HepG2 (cell line): ENCODE data around the gene RUSF1. TPM values are rescaled to one million over a fixed set of nuclear protein-coding genes. Genes with fewer than 3 reads are reported as not detected.

ENCODE experiments used
- BRD4 ChIP-seq: sonication (generic); formaldehyde crosslinking; IDR thresholded peaks from 2 replicates; pipeline ENCODE4 v1.4.0; 2020; ENCODE audit warnings: missing genetic modification reagents
- CC2D1A ChIP-seq: sonication (generic); formaldehyde crosslinking; IDR thresholded peaks from 2 replicates; pipeline ENCODE4 v1.8.1; 2023; ENCODE audit warnings: mild to moderate bottlenecking, missing genetic modification reagents
- DBP ChIP-seq: sonication (generic); formaldehyde crosslinking; IDR thresholded peaks from 2 replicates; pipeline ENCODE4 v1.4.0; 2020; ENCODE audit warnings: missing genetic modification reagents; ENCODE audit errors: not compliant biosample characterization
- FLYWCH1 ChIP-seq: sonication (generic); formaldehyde crosslinking; IDR thresholded peaks from 2 replicates; pipeline ENCODE4 v1.8.1; 2023; ENCODE audit warnings: mild to moderate bottlenecking, missing genetic modification reagents
- FOXJ3 ChIP-seq: sonication (generic); formaldehyde crosslinking; IDR thresholded peaks from 2 replicates; pipeline ENCODE4 v1.4.0; 2020; ENCODE audit warnings: missing genetic modification reagents, mild to moderate bottlenecking, borderline replicate concordance
- HDAC6 ChIP-seq: fragments of 200-600 bp; sonication (generic); IDR thresholded peaks from 2 replicates; pipeline ENCODE4 v1.7.0; 2017; ENCODE audit warnings: mild to moderate bottlenecking, antibody characterized with exemption, low read length, low read depth
- KDM2A ChIP-seq: sonication (generic); formaldehyde crosslinking; IDR thresholded peaks from 2 replicates; pipeline ENCODE4 v1.4.0; 2020; ENCODE audit warnings: low read depth, missing genetic modification reagents, borderline replicate concordance
- NFE2L2 ChIP-seq: fragments of 150-350 bp; IDR thresholded peaks from 2 replicates; pipeline ENCODE4 v1.6.1; 2014; ENCODE audit warnings: low read length
- PRPF4 ChIP-seq: fragments of 200-400 bp; formaldehyde crosslinking; IDR thresholded peaks from 2 replicates; pipeline ENCODE4 v1.6.1; 2016; ENCODE audit warnings: low read length, low read depth; ENCODE audit not compliant: poor library complexity, severe bottlenecking
- TCF7 ChIP-seq: sonication (generic); IDR thresholded peaks from 2 replicates; pipeline ENCODE4 v1.6.1; 2016; ENCODE audit warnings: antibody characterized with exemption, low read depth
- THAP11 ChIP-seq: IDR thresholded peaks from 2 replicates; pipeline ENCODE4 v1.6.1; 2016; ENCODE audit warnings: missing biosample characterization, missing genetic modification reagents
- ZBTB4 ChIP-seq: sonication (generic); formaldehyde crosslinking; IDR thresholded peaks from 2 replicates; pipeline ENCODE4 v1.4.0; 2020; ENCODE audit warnings: missing genetic modification reagents, mild to moderate bottlenecking, borderline replicate concordance
- ZMYM2 ChIP-seq: sonication (generic); formaldehyde crosslinking; IDR thresholded peaks from 2 replicates; pipeline ENCODE4 v1.8.0; 2022; ENCODE audit warnings: mild to moderate bottlenecking, missing genetic modification reagents
- ZNF543 ChIP-seq: sonication (generic); formaldehyde crosslinking; IDR thresholded peaks from 2 replicates; pipeline ENCODE4 v1.4.0; 2020; ENCODE audit warnings: mild to moderate bottlenecking, missing genetic modification reagents
- ZNF652 ChIP-seq: IDR thresholded peaks from 2 replicates; pipeline ENCODE4 v1.6.1; 2016; ENCODE audit warnings: low read depth, borderline replicate concordance
- ZNF768 ChIP-seq: sonication (generic); formaldehyde crosslinking; IDR thresholded peaks from 2 replicates; pipeline ENCODE4 v1.4.0; 2020; ENCODE audit warnings: missing genetic modification reagents
- ZNF782 ChIP-seq: sonication (generic); formaldehyde crosslinking; IDR thresholded peaks from 2 replicates; pipeline ENCODE4 v1.4.0; 2020; ENCODE audit warnings: missing genetic modification reagents, mild to moderate bottlenecking, borderline replicate concordance
- ZNF784 ChIP-seq: sonication (generic); formaldehyde crosslinking; IDR thresholded peaks from 2 replicates; pipeline ENCODE4 v1.5.1; 2020; ENCODE audit warnings: missing genetic modification reagents, mild to moderate bottlenecking, borderline replicate concordance
- polyA plus RNA-seq, 8 experiments: library from polyadenylated mRNA; depleted of rRNA in 3 of 8; stranded (reverse) in 7 of 8; unstranded in 1 of 8; fragments of >200 nt; fragmentation: Illumina TruSeq in 4 of 8; extraction: Trizol in 4 of 8; gene quantifications; 2 replicates each; pipeline versions ENCODE4 v1.2.1 to v1.2.3, GENCODE V29; 2011 to 2016; ENCODE audit warnings: low read depth in 4 of 8, missing spikeins in 1 of 8, mixed read lengths in 1 of 8; ENCODE audit not compliant: insufficient read depth in 1 of 8
- total RNA-seq, 5 experiments: library from RNA; depleted of rRNA; stranded (reverse); fragments of >200 nt; fragmentation: Illumina TruSeq; extraction: Trizol; gene quantifications; 2 replicates each; pipeline ENCODE4 v1.2.3, GENCODE V29; 2016; ENCODE audit warnings: low read depth in 1 of 5
- TF ChIP-seq, protein P1 (sequence below): sonication (generic); formaldehyde crosslinking; IDR thresholded peaks from 2 replicates; pipeline ENCODE4 v1.9.0; 2021; ENCODE audit warnings: missing genetic modification reagents, mild to moderate bottlenecking, borderline replicate concordance
- TF ChIP-seq, protein P2 (sequence below): sonication (generic); formaldehyde crosslinking; IDR thresholded peaks from 2 replicates; pipeline ENCODE4; 2020; ENCODE audit warnings: missing genetic modification reagents, mild to moderate bottlenecking, borderline replicate concordance

Gene RUSF1
- total and polyA plus RNA-seq, 2 of the 13 experiments (the other 11 are each of a cell fraction or from before 2014, with no cell fraction given) = 40.8 to 50.2 TPM

GRCh38 chr16:31471875-31472708 lies 36.1 kb downstream of the RUSF1 start, which contains the start of gene TGFB1I1 (continued):
- TF ChIP-seq ZNF652 (CRISPR knock-in tag) (peak; percentile 87), ZNF784 (no peak), CC2D1A (no peak), ZNF782 (CRISPR knock-in tag) (no peak), ZNF768 (CRISPR knock-in tag) (no peak), HDAC6 (no peak), TCF7 (no peak), ZMYM2 (no peak), DBP (CRISPR knock-in tag) (no peak), ZBTB4 (CRISPR knock-in tag) (no peak), FLYWCH1 (CRISPR knock-in tag) (no peak), KDM2A (CRISPR knock-in tag) (peak; percentile 24; the same call in 1 of the 2 replicates), THAP11 (CRISPR knock-in tag) (no peak), FOXJ3 (CRISPR knock-in tag) (no peak), NFE2L2 (no peak), PRPF4 (no peak), ZNF543 (CRISPR knock-in tag) (no peak), BRD4 (CRISPR knock-in tag) (no peak)
- TF ChIP-seq, protein P1, sequence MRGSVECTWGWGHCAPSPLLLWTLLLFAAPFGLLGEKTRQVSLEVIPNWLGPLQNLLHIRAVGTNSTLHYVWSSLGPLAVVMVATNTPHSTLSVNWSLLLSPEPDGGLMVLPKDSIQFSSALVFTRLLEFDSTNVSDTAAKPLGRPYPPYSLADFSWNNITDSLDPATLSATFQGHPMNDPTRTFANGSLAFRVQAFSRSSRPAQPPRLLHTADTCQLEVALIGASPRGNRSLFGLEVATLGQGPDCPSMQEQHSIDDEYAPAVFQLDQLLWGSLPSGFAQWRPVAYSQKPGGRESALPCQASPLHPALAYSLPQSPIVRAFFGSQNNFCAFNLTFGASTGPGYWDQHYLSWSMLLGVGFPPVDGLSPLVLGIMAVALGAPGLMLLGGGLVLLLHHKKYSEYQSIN (CRISPR knock-in tag) = no peak
- TF ChIP-seq, protein P2, sequence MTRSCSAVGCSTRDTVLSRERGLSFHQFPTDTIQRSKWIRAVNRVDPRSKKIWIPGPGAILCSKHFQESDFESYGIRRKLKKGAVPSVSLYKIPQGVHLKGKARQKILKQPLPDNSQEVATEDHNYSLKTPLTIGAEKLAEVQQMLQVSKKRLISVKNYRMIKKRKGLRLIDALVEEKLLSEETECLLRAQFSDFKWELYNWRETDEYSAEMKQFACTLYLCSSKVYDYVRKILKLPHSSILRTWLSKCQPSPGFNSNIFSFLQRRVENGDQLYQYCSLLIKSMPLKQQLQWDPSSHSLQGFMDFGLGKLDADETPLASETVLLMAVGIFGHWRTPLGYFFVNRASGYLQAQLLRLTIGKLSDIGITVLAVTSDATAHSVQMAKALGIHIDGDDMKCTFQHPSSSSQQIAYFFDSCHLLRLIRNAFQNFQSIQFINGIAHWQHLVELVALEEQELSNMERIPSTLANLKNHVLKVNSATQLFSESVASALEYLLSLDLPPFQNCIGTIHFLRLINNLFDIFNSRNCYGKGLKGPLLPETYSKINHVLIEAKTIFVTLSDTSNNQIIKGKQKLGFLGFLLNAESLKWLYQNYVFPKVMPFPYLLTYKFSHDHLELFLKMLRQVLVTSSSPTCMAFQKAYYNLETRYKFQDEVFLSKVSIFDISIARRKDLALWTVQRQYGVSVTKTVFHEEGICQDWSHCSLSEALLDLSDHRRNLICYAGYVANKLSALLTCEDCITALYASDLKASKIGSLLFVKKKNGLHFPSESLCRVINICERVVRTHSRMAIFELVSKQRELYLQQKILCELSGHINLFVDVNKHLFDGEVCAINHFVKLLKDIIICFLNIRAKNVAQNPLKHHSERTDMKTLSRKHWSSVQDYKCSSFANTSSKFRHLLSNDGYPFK (CRISPR knock-in tag) = no peak
